ENCODE data around the gene CCNE1. TPM values are rescaled to one million over a fixed set of nuclear protein-coding genes. Genes with fewer than 3 reads are reported as not detected.

The CCNE1 gene
- total RNA-seq, 4 donors from 2014 or later: 1.9 to 3.8 (median 2.9) TPM; not detected in 1

DNA sequence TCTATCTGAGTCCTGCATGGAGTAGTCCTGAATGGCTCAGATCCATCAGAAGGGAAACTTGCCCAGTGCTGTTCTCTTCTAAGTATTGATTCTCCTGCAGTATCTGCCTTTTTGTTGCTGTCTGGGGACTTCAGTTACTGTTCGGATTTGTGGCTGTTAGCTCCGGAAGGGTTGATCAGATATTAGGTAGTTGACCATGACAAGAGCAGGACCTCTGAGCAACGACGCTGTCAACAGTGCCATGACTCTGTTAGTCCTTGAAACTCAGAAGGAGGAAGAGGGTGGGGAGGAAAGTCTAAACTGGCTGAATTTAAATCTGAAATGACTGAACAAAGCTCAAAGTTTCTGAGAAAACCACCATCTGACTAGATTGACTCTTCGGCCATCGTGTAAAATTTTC lies 42.2 kb downstream of the CCNE1 start:
- TF ChIP-seq, protein P1, sequence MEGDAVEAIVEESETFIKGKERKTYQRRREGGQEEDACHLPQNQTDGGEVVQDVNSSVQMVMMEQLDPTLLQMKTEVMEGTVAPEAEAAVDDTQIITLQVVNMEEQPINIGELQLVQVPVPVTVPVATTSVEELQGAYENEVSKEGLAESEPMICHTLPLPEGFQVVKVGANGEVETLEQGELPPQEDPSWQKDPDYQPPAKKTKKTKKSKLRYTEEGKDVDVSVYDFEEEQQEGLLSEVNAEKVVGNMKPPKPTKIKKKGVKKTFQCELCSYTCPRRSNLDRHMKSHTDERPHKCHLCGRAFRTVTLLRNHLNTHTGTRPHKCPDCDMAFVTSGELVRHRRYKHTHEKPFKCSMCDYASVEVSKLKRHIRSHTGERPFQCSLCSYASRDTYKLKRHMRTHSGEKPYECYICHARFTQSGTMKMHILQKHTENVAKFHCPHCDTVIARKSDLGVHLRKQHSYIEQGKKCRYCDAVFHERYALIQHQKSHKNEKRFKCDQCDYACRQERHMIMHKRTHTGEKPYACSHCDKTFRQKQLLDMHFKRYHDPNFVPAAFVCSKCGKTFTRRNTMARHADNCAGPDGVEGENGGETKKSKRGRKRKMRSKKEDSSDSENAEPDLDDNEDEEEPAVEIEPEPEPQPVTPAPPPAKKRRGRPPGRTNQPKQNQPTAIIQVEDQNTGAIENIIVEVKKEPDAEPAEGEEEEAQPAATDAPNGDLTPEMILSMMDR (IDR thresholded peaks at IDR 0.05): no peak
- ATAC-seq (ENCODE audit: low FRiP score) (no peak), DNase-seq (ENCODE audit: low spot score) (no peak)

GRCh38 chr19:29855087-29855486 lies 43.3 kb downstream of the CCNE1 start:
- TF ChIP-seq, protein P1 (IDR thresholded peaks at IDR 0.05): no peak
- DNase-seq (ENCODE audit: low spot score): no peak
- ATAC-seq (ENCODE audit: low FRiP score): no peak

- ATAC-seq (ENCODE audit: low FRiP score) (no peak), DNase-seq (ENCODE audit: low spot score) (no peak)
- TF ChIP-seq, protein P1 (IDR thresholded peaks at IDR 0.05): no peak
Observed at GRCh38 chr19:29855741-29856500, 44.1 kb downstream of the CCNE1 start.

GRCh38 chr19:29858000-29858596 lies 46.3 kb downstream of the CCNE1 start:
- ATAC-seq (ENCODE audit: low FRiP score): no peak
- TF ChIP-seq, protein P1 (IDR thresholded peaks at IDR 0.05): no peak
- no peak for DNase-seq (ENCODE audit: low spot score)

- ATAC-seq (ENCODE audit: low FRiP score) (no peak), DNase-seq (ENCODE audit: low spot score) (no peak)
- TF ChIP-seq, protein P1 (IDR thresholded peaks at IDR 0.05): no peak
Observed at GRCh38 chr19:29858621-29859020, 46.8 kb downstream of the CCNE1 start.

- no peak for ATAC-seq (ENCODE audit: low FRiP score)
- TF ChIP-seq, protein P1 (IDR thresholded peaks at IDR 0.05): no peak
- DNase-seq (ENCODE audit: low spot score): no peak
Observed at GRCh38 chr19:29860492-29860891, 48.7 kb downstream of the CCNE1 start.

- no peak for ATAC-seq (ENCODE audit: low FRiP score)
- no peak for DNase-seq (ENCODE audit: low spot score)
- TF ChIP-seq, protein P1 (IDR thresholded peaks at IDR 0.05): no peak
Observed at GRCh38 chr19:29861574-29861973, 49.8 kb downstream of the CCNE1 start.

Data from omental fat pad (tissue), 4 donors.